Fibroblast of pulmonary artery (primary cell): Measurements from ENCODE around the gene TM4SF5.
A peak's percentile ranks its signal among the peaks of the same experiment; 100 is the strongest.

ENCODE experiments used
- DNase-seq: peaks from one replicate; pipeline ENCODE4 v3.0.0-alpha.2; 2010; ENCODE audit warnings: low read depth
- H3K4me3 ChIP-seq: replicated peaks from 2 replicates; pipeline ENCODE4 v1.5.1; 2011; ENCODE audit warnings: low read depth, mild to moderate bottlenecking, control low read depth, low read length, moderate library complexity
- TF ChIP-seq, protein P1 (sequence below): IDR thresholded peaks from 2 replicates; pipeline ENCODE4 v1.5.1; 2011; ENCODE audit warnings: mild to moderate bottlenecking, control low read depth, low read length, inconsistent platforms; ENCODE audit errors: missing control alignments

The TM4SF5 gene

GRCh38 chr17:4741544-4741943, 30.1 kb upstream of the TM4SF5 start:
- H3K4me3 ChIP-seq, result no peak overlapping the region
- DNase-seq, result no peak
- TF ChIP-seq, protein P1, sequence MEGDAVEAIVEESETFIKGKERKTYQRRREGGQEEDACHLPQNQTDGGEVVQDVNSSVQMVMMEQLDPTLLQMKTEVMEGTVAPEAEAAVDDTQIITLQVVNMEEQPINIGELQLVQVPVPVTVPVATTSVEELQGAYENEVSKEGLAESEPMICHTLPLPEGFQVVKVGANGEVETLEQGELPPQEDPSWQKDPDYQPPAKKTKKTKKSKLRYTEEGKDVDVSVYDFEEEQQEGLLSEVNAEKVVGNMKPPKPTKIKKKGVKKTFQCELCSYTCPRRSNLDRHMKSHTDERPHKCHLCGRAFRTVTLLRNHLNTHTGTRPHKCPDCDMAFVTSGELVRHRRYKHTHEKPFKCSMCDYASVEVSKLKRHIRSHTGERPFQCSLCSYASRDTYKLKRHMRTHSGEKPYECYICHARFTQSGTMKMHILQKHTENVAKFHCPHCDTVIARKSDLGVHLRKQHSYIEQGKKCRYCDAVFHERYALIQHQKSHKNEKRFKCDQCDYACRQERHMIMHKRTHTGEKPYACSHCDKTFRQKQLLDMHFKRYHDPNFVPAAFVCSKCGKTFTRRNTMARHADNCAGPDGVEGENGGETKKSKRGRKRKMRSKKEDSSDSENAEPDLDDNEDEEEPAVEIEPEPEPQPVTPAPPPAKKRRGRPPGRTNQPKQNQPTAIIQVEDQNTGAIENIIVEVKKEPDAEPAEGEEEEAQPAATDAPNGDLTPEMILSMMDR, result no peak

- no peak for DNase-seq
- H3K4me3 ChIP-seq, result no peak overlapping the region
- TF ChIP-seq, protein P1, result no peak
Observed at GRCh38 chr17:4742133-4742532, 29.6 kb upstream of the TM4SF5 start.

- TF ChIP-seq, protein P1, result no peak
- DNase-seq, result no peak
- no peak overlapping the region for H3K4me3 ChIP-seq
Observed at GRCh38 chr17:4742629-4743028, 29.1 kb upstream of the TM4SF5 start.

DNA sequence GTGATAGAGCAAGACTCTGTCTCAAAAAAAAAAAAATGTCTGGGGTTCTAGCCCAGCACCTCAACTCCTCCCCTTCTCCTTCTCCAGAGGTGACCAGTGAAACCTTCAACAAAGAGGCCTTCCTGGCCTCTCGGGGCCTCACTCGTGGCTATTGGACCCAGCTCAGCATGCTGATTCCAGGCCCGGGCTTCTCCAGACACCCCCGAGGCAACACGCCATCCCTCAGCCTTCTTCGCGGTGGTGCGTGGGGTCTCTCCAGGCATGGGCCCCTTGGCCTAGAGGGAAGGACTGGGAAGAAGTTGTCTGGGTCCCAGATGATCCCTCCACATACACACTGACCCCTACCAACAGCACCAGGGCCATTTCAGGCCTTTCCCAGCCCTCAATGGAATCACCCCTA, 28.5 kb upstream of the TM4SF5 start:
- TF ChIP-seq, protein P1, result no peak
- no peak overlapping the region for H3K4me3 ChIP-seq
- no peak for DNase-seq

GRCh38 chr17:4743898-4744297, 27.8 kb upstream of the TM4SF5 start:
- DNase-seq, result no peak
- TF ChIP-seq, protein P1, result no peak
- H3K4me3 ChIP-seq, result no peak overlapping the region

DNA sequence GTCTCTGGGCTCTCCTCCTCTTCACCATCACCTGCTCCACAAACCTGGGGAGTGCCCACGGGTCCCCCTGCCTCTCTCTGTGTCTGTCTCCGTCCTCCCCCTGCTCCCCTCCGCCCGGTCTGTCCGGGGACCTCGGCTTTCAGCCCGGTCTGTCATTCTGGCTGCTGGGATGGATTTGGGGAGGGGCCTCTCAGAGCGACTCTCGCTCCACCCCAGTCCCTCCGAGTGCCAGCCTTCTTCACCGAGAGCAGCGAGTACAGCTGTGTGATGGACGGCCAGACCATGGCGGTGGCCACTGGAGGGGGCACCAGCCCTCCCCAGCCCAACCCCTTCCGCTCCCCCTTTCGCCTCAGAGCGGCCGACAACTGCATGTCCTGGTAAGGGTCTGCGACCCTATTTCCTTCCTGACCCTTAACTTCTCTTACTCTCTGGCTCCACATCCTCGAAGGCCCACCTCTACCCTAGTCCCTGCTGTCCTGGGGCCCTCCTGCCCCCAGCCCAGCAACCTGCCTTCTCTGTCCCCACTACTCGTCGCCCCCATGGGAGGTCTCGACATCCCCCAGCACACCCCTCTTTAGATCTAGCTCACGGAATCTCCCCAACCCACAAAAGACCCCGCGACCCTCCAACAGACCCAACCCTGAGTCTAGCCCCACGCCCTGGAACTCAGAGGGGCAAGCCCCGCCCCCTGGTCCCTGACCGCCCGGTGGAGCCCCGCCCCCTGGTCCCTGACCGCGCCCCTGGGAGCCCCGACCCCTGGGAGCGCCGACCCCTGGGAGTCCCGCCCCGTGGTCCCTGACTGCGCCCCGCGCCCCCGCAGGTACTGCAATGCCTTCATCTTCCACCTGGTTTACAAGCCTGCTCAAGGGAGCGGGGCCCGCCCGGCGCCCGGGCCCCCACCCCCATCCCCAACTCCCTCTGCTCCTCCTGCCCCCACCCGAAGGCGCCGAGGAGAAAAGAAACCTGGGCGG, 26.4 kb upstream of the TM4SF5 start:
- TF ChIP-seq, protein P1, result no peak
- H3K4me3 ChIP-seq, result no peak overlapping the region

DNA sequence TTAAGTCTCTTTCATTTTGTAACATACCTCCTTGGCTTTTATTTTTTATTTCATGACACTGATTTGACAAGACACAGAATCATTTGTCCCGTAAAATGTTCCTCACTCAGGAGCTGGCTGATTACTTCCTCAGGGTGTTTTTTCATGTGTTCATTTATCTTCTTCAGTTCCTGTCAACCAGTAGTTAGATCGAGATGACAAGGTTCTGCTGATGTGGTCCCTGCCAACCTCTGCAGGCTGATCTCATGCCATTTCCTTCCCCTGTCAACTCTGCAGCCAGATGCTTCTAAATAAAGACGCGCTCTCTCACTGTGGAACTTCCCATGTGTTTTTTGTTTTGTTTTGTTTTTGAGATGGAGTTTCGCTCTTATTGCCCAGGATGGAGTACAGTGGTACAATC, 23.8 kb upstream of the TM4SF5 start:
- TF ChIP-seq, protein P1, result no peak
- H3K4me3 ChIP-seq, result no peak overlapping the region
- DNase-seq, result peak; percentile 11

More for the DNA sequence above, 26.4 kb upstream of the TM4SF5 start:
- no peak for DNase-seq
